ENCODE data around the gene KRT86.

KRT86 gene

GRCh38 chr12:52274521-52275120 lies at the start of gene KRT86:
Gene KRT86, plus strand, starts transcription at chr12:52274645. Its CDS starts 27,272 bp downstream, at chr12:52301917.
- in situ Hi-C loops (cut with MboI; ENCODE audit: low sequenced_read_pairs), result no loop called here

- in situ Hi-C loops (cut with MboI; ENCODE audit: low sequenced_read_pairs), result no loop called here
These were observed 48.7 kb upstream of the KRT86 start for GRCh38 chr12:52225752-52226151.

- in situ Hi-C loops (cut with MboI; ENCODE audit: low sequenced_read_pairs), result no loop called here
These were observed 48.0 kb upstream of the KRT86 start for GRCh38 chr12:52226446-52226845.

- in situ Hi-C loops (cut with MboI; ENCODE audit: low sequenced_read_pairs), result no loop called here
These were observed 46.8 kb upstream of the KRT86 start for GRCh38 chr12:52227606-52228166.

GRCh38 chr12:52228366-52228765 lies 46.1 kb upstream of the KRT86 start:
- in situ Hi-C loops (cut with MboI; ENCODE audit: low sequenced_read_pairs), result no loop called here

GRCh38 chr12:52228931-52229330 lies 45.5 kb upstream of the KRT86 start:
- in situ Hi-C loops (cut with MboI; ENCODE audit: low sequenced_read_pairs), result no loop called here

- in situ Hi-C loops (cut with MboI; ENCODE audit: low sequenced_read_pairs), result no loop called here
These were observed 44.6 kb upstream of the KRT86 start for GRCh38 chr12:52229836-52230343.

GRCh38 chr12:52230364-52231281 lies 43.8 kb upstream of the KRT86 start:
- in situ Hi-C loops (cut with MboI; ENCODE audit: low sequenced_read_pairs), result no loop called here

- in situ Hi-C loops (cut with MboI; ENCODE audit: low sequenced_read_pairs), result no loop called here
These were observed 42.9 kb upstream of the KRT86 start for GRCh38 chr12:52231305-52232202.

GRCh38 chr12:52232203-52232673 lies 42.2 kb upstream of the KRT86 start:
- in situ Hi-C loops (cut with MboI; ENCODE audit: low sequenced_read_pairs), result no loop called here

GRCh38 chr12:52232674-52233461 lies 41.6 kb upstream of the KRT86 start, which contains the start of gene KRT7:
Gene KRT7, plus strand, starts transcription at chr12:52233243. Its CDS starts 54 bp downstream, at chr12:52233297.
- in situ Hi-C loops (cut with MboI; ENCODE audit: low sequenced_read_pairs), result no loop called here

GRCh38 chr12:52233462-52234207 lies 40.8 kb upstream of the KRT86 start:
- in situ Hi-C loops (cut with MboI; ENCODE audit: low sequenced_read_pairs), result no loop called here

- in situ Hi-C loops (cut with MboI; ENCODE audit: low sequenced_read_pairs), result no loop called here
These were observed 40.1 kb upstream of the KRT86 start for GRCh38 chr12:52234223-52234810.

- in situ Hi-C loops (cut with MboI; ENCODE audit: low sequenced_read_pairs), result no loop called here
These were observed 39.3 kb upstream of the KRT86 start for GRCh38 chr12:52235001-52235764.

GRCh38 chr12:52235822-52236361 lies 38.6 kb upstream of the KRT86 start:
- in situ Hi-C loops (cut with MboI; ENCODE audit: low sequenced_read_pairs), result no loop called here

GRCh38 chr12:52236386-52237050 lies 37.9 kb upstream of the KRT86 start:
- in situ Hi-C loops (cut with MboI; ENCODE audit: low sequenced_read_pairs), result no loop called here

Measured in HL-60/S4 treated with retinoic acid at 250 ng/mL for 4 days and 3 days (cell line).